ENCODE measurements around the gene KRT32.
"Not testable (repeated sequence)": the region's sequence is repeated elsewhere in the genome, so short reads cannot be mapped to it uniquely, and the experiment has no call there.

Gene KRT32

DNA sequence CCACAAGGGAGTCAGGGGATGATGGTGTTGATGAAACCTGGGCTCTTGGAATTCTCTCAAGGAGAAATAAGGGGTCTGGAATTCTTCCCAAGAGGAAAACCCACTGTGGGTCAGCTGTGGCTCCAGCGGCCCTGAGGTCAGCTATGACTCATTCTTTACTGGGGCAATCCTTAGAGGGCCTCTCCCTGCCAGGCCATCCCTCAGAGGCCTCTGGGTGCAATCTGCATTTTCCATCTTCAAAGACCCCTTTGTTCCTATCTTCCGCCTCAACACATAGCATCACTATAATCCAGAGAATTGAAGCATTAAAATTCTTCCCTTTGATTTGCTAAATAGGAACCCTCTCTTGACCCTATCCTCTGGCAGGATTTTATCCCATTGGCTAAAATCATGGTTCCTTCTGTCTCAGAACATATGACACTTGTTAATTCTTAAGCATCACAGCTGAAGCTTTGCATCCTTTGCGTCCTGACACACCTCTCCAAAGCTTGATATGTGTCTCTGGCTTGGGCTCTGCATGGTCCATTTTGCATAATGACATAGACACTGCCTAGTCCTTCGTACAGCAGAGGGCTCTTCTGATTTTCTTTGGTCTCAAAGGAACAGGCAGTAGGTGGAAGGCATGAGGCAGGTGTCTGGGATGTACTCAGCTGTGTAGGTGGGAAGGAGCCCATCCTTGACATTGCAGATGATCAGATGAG, 38.4 kb downstream of the KRT32 start:
- DNase-seq (ENCODE audit: low read depth in 2 of 2), result no peak

DNA sequence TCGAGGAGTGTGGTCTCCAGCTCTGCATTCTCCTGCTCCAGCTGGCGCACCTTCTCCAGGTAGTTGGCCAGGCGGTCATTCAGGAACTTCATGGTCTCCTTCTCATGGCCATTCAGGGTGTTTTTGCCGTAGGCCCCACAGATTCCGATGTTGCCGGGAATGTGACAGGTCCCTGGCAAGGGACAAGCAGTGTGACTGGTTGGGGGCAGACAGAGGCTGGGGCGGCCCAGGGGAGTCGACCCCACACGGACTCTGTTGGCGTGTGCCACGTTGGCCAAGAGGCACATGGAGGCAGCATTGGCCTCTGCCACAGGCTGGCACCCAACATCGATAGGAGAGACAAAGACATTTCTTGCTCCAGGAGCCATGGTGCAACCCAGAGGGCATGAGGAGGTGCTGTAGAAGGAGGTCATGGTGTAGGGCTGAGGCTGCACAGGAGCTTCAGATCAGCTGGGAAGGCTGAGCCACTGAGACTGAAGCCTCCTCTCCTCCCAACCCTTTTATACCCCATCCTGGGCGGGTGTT, 43.0 kb downstream of the KRT32 start, which contains the start of gene KRT37:
Gene KRT37 (minus strand): TSS at position 475 of the 525 bp plus-strand sequence. CDS start 62 bp downstream, at position 413.
- no peak for DNase-seq (ENCODE audit: low read depth in 2 of 2)

DNA sequence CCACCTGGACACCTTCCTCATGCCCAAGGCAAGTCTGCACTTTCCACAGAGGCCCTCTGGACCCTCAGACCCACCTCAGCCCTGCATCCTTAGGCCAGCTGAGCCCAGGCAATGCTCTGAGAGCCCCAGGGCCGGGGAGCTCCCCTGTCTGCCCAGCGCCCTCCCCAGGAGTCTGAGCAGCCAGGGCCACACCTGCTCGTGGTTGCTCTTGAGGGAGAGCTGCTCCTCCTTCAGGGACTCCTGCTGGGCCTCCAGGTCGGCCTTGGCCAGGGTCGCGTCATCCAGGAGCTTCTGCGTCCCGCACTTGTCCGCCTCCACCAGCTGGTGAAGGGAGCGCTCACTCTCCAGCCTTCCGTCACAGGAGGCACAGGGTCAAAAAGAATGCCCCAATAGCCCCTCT, 44.6 kb downstream of the KRT32 start:
- DNase-seq (ENCODE audit: low read depth in 2 of 2), result not testable (repeated sequence)

DNA sequence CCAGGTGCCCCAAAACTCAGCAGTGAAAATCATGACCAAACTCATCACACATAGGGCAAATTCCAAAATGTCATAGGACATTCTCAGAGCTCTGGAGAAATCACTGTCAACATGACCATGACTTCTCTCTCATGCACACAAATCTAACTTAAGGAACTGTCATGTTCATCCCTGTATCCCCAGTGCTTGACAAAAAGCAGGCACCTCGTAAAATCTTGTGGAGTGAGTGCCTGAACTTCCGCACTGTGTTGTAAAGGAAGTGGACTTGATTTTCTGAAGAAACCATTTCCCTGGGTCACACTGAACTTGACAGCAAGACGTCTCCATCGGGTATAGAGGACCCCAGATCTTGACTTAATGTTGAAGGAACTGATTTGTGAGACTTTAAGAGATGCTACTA, 45.6 kb downstream of the KRT32 start:
- DNase-seq (ENCODE audit: low read depth in 2 of 2), result no peak

DNA sequence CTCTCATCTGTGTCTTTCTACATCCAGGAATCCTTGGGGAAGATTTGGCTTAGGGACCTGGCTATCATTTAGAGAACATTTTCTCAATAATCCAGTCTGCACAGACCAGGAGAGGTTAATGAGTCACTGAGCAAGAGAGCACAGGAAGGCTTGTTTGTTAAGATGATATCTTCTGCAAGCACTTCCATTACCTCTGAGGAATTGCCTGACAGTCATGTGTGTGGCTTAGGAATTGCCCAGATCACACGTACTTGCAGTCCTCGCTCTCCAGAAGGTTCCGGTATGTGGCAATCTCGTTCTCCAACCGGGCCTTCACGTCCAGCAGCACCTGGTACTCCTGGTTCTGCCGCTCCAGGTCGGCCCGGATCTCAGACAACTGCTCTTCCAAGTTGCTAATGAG, 46.1 kb downstream of the KRT32 start:
- DNase-seq (ENCODE audit: low read depth in 2 of 2), result no peak

DNA sequence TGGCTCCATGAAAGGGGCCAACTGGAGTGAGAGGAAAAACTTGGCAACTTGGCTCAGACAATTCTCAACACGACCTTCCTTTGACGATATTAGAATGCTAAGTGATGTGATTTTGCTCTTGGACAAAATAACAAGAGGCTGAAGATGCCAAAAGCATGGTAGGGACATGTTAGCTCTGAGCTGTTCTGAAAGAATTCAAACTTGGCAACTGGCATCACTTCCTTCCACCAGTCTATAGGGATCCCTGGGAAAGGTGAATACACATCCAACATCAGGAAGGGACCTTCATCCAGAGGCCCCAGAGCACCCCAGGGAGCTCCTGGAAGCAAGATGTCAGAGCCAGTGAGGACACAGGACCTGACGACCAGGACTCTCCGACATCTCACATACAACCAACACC, 47.1 kb downstream of the KRT32 start:
- DNase-seq (ENCODE audit: low read depth in 2 of 2), result no peak

DNA sequence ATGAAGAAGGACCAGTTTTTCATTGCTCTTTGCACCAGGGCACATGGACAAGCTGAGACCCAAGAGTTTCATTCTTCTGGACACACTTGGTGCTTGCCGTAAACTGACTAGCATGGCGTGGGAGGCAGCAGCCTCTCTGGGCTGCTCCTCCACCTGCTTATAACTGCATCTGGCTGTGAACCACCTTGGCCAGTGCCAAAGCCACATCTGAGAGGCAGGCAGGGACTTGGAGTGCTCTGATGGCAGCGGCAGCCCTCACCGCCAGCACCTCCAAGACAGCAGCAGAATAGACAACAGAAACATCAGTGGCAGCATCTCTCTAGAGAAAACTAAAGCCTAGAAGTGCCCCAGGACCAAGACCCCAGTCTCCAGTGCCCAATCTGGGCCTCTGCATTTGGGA, 47.5 kb downstream of the KRT32 start:
- no peak for DNase-seq (ENCODE audit: low read depth in 2 of 2)

DNA sequence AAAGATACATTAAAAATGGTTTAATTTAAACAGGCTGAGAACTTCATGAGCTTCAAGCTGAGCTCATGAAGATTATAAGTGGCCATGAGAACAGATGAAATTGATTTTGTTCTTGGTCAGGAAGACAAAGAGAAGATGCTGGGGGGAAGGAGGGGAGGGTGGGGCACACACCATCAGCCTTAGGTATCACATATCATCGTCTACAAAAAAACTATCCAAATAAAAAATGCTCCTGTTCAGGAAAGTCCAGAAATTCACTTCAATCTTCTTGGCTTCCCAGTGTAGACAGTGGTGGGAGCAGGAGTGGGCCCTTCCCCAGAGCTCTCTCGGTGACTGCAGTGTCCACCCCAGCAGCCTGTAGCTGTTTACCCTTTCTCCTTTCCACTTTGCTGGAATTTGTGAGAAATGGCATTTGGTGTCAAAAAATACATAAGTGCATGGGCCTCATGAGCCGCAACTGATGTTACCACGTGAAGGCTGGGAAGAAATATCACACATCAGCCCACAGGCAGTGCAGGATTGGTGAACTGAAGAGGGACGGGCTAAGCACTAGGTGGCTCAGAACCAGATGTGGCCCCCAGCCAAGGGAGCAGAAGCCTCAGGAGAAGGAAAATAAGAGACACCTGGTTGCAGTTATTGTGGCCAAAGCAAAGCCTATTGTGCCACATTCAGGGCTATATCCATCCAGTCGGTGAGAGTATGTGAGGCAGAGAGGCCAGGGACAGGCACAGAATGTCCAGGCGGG, 48.9 kb downstream of the KRT32 start:
- DNase-seq (ENCODE audit: low read depth in 2 of 2), result no peak

DNA sequence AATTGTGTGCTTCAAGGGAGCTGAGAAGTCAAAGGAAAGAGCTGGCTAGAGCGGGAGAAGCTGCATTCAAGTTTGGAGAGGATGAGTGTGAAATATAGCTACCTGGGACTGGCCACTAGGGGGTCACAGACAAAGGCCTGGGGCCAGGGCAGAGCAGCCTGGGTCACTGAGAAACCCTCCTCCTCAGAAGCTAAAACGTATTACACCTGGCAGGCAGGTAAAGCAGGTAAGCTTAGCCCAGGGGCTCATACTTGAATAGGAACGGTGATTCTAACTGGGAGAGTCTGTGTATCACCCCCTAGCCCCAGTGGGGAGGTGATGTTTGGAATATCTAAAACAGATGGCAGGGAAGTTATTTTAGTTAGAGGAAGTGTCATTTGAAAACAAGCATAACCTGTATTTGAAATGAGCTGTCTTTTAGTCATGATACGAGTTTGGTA, 49.6 kb downstream of the KRT32 start:
- no peak for DNase-seq (ENCODE audit: low read depth in 2 of 2)

DNA sequence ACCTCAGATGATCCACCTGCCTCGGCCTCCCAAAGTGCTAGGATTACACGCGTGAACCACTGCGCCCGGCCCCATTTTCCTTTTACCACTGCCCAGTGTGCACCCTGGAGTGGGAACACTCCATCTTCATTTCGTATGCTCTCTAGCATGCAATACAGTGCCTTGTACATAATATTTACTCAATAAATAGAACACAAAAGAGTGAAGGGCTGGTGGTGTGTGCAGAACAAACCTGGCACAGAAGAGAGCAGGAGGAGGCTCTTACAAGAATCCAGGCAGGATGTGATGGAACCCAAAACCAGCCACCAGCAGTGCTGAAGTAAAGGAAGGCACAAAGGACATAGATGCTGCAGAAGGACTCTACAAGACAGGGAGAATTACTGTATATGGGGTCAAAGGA, 50.1 kb downstream of the KRT32 start:
- DNase-seq (ENCODE audit: low read depth in 2 of 2), result no peak

DNA sequence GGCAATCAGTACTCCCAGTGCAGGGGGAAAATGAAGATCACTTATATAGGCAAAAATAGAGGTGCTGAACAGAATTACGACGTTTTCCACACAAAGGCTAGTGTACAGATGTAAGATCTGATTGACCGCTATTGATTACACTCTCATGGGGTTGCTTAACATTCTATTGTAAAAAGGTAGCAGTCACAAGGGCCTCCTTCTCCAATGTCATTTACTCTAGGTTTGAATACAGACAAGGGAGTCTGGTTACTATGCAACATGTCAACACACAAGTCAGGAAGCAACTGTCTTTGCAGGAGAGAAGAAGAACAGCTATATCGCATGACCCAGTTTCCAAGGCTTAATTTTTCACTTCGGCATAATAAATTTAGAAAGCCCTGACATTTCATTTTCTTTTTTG, 50.7 kb downstream of the KRT32 start:
- no peak for DNase-seq (ENCODE audit: low read depth in 2 of 2)

DNA sequence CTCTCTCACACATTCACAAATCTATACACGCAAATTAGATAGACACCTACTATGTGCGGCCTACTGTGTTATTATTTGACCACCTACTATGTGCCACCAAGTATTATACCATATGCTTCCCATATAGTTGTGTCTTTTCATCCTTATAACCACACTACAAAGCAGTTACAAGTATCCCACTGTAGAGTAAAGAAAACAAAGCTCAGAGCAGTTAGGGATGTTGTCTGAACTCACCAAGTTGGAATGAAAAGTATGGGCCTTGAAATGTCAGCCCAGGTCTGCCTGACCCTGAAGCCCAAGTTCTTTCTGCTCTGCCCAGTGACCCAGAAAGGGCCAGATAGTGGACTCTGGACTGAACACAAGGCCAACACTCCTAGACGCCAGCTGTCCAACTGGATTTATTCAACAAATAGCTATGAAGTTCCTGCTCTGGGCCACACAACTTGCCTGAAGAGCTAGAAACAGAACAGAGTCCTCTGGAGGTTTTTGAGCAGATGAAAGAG, 51.3 kb downstream of the KRT32 start:
- DNase-seq (ENCODE audit: low read depth in 2 of 2), result no peak

DNA sequence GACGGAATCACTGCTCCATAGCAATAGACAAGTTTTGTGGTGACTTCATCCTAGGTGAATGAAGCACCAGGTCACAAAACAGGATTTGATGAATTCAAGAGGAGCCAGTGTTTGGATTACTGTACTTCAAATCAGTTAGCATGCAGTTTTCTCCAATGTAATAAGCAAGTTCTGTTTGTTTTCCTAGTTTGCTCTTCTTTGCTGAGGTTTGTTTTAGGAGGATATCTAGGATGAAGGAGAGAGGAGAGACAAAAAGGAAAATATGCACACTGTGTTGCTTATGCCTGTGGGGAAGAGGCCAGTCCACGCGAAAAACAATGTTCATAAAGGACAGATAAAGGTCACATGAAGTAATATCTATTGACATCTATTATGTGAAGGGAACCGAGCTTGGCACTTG, 51.8 kb downstream of the KRT32 start:
- DNase-seq (ENCODE audit: low read depth in 2 of 2), result no peak

DNA sequence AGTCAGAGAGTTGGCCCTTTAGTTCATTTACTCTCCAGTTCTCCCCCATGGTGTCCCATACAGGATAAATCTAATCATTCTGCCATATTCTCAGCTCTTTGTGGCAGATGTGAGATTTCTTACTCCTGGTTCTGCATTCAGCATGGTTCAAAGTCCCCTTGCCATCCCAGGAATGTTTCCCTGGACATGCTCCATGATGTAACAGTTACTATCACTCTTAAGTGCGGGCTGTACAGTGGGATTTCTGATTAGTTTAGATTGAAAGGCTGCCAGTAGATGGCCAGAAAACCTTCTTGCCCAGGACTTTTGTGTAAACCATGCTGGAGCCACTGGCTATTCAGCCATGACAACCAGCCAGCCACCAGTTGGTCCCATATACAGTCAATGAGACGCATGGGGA, 53.2 kb downstream of the KRT32 start:
- no peak for DNase-seq (ENCODE audit: low read depth in 2 of 2)

DNA sequence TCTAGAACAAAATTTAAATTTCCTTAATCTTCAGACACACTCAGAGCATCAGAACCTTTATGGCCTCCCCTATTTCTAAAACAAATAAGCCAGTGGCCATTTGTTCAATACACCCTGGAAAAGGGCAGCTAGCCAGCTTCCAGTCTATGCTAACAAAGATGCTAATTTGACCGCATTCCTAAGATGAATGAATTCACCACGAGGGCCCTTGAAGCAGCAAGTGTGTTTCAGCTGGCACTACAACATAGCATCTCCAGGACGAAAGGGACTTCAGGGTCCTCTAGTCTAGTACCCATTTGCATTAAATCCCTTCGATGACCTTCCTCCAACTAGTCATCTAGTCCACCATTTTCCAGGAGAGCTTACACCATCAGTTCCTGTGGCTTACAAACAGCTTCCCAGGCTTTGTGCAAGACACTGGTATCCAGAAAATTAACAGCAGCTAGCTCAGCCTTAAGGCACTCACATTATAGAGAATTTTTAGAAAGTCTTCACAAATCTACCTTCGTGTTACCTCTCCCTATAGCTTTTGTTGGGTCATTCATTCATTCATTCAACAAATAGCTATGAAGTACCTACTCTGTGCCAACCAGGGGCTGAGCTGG, 53.7 kb downstream of the KRT32 start:
- no peak for DNase-seq (ENCODE audit: low read depth in 2 of 2)

DNA sequence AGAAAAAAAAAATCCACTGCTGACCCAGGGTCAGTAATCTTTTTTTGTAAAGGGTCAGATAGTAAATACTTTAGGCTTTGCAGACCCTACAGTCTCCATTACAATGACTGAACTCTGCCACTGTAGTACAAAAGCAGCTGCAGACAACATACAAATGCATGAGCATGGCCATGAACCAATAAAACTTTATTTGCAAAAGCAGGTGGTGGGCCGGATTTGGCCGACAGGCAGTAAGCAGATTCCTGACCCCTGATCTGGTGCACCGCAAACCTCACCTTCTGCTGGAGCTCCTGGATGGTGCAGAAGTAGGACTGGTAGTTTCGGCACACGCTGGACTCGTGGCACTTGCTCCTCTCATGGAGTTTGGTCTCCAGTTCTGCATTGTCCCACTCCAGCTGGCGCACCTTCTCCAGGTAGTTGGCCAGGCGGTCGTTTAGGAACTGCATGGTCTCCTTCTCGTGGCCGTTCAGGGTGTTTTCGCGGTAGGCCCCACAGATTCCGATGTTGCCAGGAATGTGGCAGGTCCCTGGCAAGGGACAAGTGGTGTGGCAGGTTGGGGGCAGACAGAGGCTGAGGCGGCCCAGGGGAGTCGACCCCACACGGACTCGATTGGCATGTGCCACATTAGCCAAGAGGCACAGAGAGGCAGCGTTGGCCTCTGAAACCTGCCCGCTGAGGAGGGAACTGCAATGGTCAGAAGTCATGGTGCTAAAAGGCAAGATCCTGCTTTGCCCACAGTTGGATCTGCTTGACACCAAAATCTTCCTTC, 55.9 kb downstream of the KRT32 start:
- no peak for DNase-seq (ENCODE audit: low read depth in 2 of 2)
